Endothelial cell of hepatic sinusoid (primary cell): Measurements from ENCODE around the gene GSTA2.
"Not testable (repeated sequence)": the region's sequence is repeated elsewhere in the genome, so short reads cannot be mapped to it uniquely, and the experiment has no call there.

Source experiments
- in situ Hi-C: cut with HindIII; loops from 2 replicates; pipeline ENCODE4 v1.10.0; 2017; ENCODE audit warnings: low sequenced_read_pairs

GSTA2 gene

DNA sequence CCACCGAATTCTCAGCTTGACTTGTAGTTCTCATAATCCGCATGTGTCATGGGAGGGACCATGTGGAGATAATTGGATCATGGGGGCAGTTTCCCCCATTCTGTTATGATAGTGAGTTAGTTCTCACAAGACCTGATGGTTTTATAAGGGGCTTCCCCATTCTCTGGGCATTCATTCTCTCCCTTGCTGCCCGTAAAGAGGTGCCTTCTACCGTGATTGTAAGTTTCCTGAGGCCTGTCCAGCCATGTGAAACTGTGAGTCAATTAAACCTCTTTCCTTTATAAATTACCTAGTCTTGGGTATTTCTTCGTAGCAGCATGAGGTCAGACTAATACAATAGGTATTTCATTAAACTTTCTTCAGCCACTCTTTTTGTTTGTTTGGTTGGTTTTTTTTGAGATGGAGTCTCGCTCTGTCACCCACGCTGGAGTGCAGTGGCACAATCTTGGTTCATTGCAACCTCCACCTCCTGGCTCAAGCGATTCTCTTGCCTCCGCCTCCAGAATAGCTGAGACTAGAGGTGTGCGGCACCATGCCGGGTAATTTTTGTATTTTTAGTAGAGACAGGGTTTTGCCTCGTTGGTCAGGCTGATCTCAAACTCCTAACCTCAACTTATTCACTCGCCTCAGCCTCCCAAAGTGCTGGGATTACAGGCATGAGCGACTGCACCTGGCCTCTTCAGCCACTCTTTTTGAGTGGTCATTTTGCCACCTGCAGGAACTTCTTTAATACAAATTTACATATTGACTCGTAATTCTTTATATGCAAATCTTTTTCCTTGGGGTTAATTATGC, 36.3 kb downstream of the GSTA2 start:
- in situ Hi-C loops: no loop called here

DNA sequence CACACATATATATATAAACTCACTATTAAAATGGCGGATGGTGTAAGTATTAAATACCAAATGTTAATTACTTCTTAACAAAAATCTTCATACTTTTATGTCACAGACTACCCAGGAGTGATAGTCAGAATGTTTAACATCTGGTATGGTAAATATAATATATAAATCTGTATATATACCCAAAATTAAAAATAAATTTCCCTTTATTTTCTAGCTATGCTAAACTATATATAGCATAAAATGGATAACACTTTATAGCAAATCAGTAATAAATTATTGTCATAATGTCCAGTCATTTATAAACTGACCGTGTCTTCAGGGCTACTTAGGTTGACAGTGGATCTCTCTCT, 37.1 kb downstream of the GSTA2 start:
- in situ Hi-C loops: no loop called here

DNA sequence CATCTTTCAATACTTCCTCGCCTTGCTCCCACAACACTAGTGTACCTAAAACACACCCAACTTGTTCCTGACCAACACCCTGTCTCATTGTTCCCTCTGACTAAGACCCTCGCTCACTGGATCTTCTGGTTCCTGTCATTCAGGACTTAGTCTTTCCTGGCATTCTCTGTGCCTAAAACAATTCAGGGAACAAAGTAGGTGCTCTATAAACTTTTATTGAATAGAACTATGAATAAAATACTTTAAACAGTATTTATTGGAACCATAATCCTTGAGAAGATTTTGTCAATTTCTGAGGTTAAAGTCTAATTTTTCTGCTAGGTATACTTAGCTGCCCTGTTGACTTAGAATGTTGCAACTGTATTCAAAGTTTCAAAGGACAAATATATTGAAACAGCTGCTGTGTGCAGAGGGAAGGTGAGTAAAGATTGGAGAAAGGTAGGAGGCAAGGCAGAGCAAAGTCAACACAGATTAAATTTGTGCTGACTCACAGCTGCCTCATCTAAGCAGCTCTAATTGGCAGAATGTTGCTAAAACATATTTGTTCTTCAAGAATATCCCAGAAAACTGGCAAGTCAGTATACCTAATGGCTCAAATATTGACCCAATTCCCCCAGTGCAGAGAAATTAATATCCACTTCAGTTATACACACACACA, 37.6 kb downstream of the GSTA2 start:
- in situ Hi-C loops: no loop called here

DNA sequence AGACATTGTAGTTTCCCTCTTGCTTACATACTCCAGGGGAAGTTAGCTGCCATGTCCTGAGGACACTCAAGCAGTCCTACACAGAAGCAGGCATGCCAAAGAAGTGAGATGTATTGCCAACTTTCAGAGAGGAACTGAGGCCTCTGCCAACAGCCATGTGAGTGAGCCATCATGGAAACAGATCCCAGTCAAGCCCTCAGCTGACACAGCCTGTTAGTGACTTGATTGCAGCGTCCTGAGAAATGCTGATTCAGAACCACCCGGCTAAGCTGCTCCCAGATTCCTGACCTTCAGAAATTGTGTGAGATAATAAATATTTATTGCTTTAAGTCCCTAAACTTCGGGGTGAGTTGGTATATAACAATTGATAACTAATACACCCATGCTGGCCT, 38.1 kb downstream of the GSTA2 start:
- in situ Hi-C loops: no loop called here

DNA sequence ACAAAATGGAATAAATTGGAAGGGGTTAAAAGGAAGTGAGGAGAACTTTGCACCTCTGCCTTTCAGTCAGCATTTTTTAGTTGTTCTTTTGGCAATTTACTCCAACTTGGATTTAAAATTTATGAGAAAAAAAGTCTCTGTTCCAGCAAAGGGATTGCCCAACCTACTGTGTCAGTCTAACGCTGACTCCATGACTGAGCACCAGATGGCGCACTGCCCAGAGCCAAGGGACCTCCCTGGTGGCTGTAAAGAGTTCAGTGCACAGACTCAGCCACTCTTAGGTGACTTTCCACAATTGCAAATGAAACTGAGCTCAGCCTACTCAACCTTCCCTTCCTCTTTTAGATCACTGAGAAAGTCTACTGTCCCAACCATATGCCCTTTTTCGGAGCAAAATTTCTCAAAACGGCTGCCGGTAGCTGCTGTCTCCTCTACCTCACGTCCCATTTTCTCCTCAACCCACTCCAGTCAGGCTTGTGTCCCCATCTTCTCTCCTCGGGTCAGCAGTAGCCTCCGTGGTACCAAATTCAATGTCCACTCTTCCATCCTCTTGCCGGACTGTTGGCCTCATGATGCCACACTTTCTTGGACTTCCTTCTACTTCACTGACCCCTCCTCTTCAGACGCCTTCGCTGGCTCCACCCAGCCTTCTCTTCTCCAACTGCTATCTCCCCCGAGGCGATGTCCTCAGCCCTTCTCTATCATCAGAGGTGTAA, 38.7 kb downstream of the GSTA2 start:
- in situ Hi-C loops: no loop called here

DNA sequence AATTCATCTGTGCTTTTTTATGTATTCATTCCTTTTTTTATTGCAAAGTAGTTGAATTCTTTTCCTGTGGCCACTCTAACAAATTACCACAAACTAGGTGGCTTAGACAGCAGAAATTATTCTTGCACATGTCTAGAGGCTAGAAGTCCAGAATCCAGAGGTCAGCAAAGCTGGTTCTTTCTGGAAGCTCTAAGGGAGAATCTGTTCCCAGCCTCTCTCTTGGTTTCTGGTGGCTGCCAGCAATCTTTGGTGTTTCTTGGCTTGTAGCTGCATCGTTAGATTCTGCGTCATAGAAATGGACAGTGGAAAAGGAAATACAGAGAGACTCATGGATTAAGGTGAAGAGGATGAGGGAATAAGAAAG, 39.3 kb downstream of the GSTA2 start:
- in situ Hi-C loops: no loop called here

DNA sequence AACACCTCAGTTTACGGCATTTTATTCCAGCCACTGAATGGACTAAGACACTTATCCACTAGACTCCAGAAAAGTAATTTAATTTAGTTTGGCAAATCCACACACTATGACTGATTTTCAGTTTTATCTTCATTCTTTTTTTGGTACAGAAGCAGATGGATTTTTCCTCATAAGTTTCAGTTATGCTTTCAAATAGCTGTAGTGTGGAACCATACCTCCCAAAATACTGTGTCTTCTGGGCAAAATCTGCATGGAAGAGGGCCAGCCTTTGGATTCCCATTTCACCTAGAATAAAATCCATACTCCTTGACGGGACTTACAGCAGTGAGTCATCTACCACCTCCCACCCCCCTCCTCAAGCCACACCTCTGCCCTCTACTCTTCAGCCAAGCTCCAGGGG, 43.0 kb downstream of the GSTA2 start:
- in situ Hi-C loops: no loop called here

DNA sequence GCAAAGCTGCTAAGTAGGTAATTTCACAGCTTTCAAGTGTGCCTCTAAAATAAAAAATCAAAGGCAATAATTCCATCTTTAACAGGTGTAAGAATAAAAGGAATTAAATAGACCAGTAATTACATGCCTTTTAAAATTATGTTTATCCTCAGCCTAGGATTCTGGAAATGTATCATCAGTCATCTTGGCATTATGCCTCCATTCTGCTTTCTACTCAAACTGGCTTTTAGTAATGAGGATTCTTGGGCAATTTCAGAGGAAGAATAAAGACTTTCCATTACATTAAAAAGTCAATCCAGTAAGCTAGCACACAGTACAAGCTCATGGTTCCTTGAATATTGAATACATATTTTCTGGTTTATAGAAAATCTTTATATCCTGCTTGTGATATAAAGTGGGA, 44.7 kb downstream of the GSTA2 start:
- in situ Hi-C loops: no loop called here

DNA sequence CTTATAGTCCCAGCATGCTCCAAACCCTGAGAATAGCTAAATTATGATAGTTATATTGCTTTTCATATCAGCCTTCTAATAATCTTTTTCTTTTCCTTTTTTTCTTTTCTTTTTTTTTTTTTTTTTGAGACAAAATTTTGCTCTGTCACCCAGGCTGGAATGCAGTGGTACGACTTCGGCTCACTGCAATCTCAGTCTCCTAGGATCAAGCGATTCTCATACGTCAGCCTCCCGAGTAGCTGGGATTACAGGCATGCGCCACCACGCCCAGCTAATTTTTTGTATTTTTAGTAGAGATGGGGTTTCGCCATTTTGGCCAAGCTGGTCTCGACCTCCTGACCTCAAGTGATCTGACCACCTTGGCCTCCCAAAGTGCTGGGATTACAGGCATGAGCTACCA, 48.5 kb downstream of the GSTA2 start:
- in situ Hi-C loops: not testable (repeated sequence)

DNA sequence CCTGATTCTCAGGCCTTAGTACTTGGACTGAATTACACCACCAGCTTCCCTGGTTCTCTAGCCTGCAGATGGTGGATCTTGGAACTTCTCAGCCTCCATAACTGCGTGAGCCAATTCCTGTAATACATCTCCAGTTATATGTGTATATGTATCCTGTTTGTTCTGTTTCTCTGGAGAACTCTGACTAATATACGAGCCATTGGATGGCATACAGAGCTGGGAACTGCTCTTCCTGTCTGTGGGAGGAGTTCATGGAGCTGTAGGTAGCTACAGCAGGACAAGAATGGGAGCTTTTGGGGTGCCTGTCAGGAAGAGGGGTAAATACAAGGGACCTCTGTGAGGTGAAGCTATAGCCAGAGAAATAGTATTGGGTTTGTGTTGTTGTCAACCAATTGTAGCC, 51.1 kb downstream of the GSTA2 start:
- in situ Hi-C loops: no loop called here

DNA sequence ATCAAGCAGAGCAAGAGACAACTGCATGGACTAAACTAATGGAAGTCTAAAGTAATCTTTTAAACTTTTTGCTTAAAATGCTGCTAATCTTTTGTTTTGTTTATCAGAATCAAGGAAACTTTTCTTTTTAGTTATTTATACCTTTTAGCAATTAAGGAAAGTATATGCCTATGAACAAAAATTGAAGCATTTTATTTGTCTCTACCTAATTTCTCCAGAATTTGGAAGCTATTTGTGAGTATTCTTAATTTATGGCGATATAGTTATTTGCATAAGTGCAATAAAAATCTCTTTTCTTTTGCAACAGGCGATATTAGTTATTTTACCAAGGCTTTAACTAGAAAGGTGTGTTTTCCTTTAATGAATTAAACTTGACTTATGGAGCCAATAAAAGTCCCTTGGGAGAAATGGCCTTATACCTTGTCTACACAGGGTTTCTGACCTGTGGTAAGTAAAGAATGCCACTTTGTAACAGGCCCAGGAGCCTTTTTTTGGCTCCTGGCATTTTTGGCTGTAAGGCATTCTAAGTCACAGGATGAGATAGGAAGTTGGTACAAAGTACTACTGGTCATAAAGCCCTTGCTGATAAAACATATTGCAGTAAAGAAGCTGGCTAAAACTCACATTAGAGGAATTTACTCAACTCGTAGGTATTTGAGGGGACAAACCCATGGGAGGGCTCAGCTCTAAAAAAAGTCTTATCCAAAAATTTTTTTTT, 55.2 kb downstream of the GSTA2 start:
- in situ Hi-C loops: no loop called here

DNA sequence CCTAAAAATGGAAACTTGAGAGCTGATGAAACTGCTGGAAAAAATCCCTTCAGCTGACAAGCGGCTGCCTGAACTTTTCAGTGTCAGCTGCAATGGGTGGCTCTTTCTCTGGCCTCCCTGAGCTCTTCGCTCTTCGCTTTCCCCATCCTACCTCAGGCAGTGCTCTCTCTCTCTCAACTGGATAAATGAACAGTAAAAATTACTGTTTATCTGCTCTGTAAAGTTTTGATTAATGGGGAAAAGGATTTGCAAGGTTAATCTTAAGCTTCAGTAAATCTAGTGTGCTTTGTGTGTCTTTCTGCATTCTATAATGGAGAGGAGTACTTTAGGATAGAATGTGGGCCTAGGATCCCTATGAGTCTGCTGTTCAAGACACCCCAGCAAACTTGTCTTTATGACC, 57.3 kb downstream of the GSTA2 start:
- in situ Hi-C loops: no loop called here

DNA sequence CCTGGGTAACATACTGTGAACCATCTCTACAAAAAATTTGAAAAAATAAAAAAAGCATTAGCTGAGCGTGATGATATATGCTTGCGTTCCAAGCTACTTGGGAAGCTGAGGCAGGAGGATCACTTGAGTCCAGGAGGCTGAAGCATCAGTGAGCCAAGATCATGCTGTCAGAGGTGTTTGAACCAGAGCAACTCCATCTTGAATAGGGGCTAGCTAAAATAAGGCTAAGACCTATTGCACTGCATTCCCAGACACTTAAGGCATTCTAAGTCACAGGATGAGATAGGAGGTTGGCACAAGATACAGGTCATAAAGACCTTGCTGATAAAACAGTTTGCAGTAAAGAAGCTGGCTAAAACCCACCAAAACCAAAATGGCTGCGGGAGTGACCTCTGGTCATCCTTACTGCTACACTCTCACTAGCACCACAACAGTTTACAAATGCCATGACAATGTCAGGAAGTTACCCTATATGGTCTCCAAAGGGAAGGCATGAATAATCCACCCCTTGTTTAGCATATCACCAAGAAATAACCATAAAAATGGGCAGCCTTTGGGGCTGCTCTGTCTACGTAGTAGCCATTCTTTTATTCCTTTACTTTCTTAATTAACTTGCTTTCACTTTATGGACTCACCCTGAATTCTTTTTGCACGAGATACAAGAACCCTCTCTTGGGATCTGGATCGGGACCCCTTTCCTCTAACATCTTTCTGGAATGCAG, 58.3 kb downstream of the GSTA2 start:
- in situ Hi-C loops: not testable (repeated sequence)

DNA sequence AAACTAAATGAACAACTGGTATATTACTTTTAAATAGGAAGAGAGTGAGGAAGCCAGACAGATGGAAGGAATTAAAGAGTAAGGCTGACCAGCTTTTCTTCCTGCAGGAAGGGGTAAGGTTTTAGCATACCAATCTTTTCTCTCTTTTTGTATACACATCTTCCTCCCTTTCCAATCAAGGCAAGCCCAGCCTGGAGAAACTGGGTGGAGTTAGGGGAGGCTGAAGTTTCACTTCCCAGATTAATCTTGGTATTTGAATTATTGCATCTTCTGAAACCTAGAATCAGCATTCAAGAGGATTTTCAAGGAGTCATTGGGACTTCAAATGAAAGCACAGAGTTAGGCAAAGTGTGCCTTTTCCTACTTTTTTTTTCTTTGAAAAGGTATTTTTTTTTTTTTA, 59.2 kb downstream of the GSTA2 start:
- in situ Hi-C loops: no loop called here
